Gastrocnemius medialis (tissue), 4 donors: Measurements from ENCODE around the gene TRDMT1.

Experiments
- CTCF ChIP-seq, 5 experiments: fragments of 450-650 bp in 3 of 5; fragments of 200-600 bp in 2 of 5; sonication (generic) in 2 of 5; IDR thresholded peaks in 4 of 5; conservative IDR thresholded peaks in 1 of 5; 1 replicate in 4 of 5; 2 replicates in 1 of 5; pipeline ENCODE4 v1.5.1; 2016 to 2019; ENCODE audit warnings: antibody characterized with exemption in 5 of 5, mild to moderate bottlenecking in 3 of 5, moderate library complexity in 3 of 5
- POLR2A ChIP-seq, 2 donors: fragments of 450-650 bp; IDR thresholded peaks; one replicate each; pipeline ENCODE4 v1.6.1; 2017; ENCODE audit warnings: antibody characterized with exemption in 2 of 2, mild to moderate bottlenecking in 2 of 2, moderate library complexity in 2 of 2

GRCh38 chr10:17239345-17240085 is 38.0 kb upstream of the TRDMT1 start:
- TF ChIP-seq POLR2A (IDR thresholded peaks at IDR 0.05) (no peak), CTCF (IDR thresholded peaks at IDR 0.05 in 4 of 5, conservative IDR thresholded peaks at IDR 0.05 in 1 of 5) (no peak)
